DMS153 treated with DMSO at 0.1 percent for 48 hours (cell line): ENCODE data around the gene FGFRL1.
"Not testable (repeated sequence)": the region's sequence is repeated elsewhere in the genome, so short reads cannot be mapped to it uniquely, and the experiment has no call there.

Experiments
- DNase-seq: peaks from one replicate; lab custom pipeline; 2025; ENCODE audit not compliant: unreplicated experiment; lab: John Stamatoyannopoulos, UW

FGFRL1 gene

GRCh38 chr4:972651-973424 lies 38.6 kb upstream of the FGFRL1 start:
- no peak for DNase-seq

GRCh38 chr4:973431-974397 lies 37.7 kb upstream of the FGFRL1 start, which contains the start of gene DGKQ:
DGKQ (minus strand) TSS chr4:973569; CDS start chr4:973482, 87 bp downstream.
- peak; percentile 13 for DNase-seq

- no peak for DNase-seq
These were observed 36.8 kb upstream of the FGFRL1 start for GRCh38 chr4:974668-975067.

GRCh38 chr4:976016-976415 lies 35.4 kb upstream of the FGFRL1 start:
- not testable (repeated sequence) for DNase-seq

- DNase-seq = no peak
These were observed 32.3 kb upstream of the FGFRL1 start for GRCh38 chr4:978957-979701.

- no peak for DNase-seq
These were observed 29.1 kb upstream of the FGFRL1 start for GRCh38 chr4:982291-982690.

GRCh38 chr4:982814-983213 lies 28.6 kb upstream of the FGFRL1 start:
- DNase-seq = no peak

DNA sequence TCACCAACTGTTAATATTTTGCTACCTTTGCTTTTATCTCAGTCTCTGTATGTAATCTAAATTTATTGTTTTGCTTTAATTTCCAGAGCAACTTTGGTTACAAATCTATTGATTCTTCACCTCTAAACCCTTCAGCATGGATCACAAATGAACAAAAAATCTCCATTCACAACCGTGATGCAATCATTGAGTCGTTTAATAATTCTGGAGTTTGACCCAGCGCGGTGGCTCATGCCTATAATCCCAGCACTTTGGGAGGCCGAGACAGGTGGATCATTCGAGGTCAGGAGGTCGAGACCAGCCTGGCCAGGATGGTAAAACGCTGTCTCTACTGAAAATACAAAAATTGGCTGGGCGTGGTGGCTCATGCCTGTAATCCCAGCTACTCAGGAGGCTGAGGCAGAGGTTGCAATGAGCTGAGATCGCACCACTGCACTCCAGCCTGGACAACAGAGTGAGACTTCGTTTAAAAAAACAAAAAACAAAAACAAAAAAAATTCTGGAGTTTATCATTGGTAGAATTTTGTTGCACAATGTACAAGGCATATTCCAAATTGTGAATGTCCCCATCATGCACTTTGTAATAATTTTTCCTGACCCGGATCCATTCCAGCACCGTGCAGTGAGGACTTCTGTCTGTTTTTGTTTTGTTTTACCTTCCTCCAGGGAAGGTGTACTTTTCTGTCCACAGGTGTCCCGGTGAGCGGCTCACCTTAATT lies 26.9 kb upstream of the FGFRL1 start:
- DNase-seq = no peak

- no peak for DNase-seq
These were observed 26.1 kb upstream of the FGFRL1 start for GRCh38 chr4:985123-985830.

GRCh38 chr4:986428-986878 lies 25.0 kb upstream of the FGFRL1 start:
- DNase-seq = no peak

DNA sequence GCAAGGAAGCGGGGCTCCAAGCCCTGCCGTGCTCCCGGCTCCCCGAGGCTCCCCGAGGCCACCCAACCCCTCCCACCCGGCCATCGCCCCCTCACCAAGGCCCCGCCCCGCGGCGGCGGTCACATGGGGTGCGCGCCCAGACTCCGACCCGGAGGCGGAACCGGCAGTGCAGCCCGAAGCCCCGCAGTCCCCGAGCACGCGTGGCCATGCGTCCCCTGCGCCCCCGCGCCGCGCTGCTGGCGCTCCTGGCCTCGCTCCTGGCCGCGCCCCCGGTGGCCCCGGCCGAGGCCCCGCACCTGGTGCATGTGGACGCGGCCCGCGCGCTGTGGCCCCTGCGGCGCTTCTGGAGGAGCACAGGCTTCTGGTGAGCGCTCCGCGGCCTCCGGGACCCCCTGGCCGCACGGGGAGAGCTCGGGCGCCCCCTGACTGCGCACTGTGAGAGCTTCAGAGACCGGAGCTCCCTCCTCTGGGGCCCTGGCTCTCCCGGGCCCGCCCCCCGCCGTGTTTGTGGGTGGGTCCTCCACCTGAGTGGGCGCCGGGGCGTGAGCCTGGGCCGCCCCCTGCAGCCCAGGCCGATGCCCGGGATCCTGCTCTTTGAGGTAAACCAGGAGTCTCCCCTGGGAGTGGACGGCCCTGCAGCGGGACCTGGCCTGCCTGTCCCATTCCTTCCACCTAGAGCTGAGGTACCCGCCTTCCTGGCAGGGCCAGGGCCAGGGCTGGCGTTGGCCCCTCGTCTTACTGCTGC lies 24.4 kb upstream of the FGFRL1 start, which contains the start of gene IDUA:
TSS of gene IDUA (plus strand) at position 166 of the 745 bp plus-strand sequence. CDS start at position 207, 41 bp downstream.
- no peak for DNase-seq

- no peak for DNase-seq
These were observed 23.6 kb upstream of the FGFRL1 start for GRCh38 chr4:987624-988513.

GRCh38 chr4:988726-989721 lies 22.4 kb upstream of the FGFRL1 start:
- no peak for DNase-seq

GRCh38 chr4:989722-990471 lies 21.5 kb upstream of the FGFRL1 start:
- DNase-seq = no peak

DNA sequence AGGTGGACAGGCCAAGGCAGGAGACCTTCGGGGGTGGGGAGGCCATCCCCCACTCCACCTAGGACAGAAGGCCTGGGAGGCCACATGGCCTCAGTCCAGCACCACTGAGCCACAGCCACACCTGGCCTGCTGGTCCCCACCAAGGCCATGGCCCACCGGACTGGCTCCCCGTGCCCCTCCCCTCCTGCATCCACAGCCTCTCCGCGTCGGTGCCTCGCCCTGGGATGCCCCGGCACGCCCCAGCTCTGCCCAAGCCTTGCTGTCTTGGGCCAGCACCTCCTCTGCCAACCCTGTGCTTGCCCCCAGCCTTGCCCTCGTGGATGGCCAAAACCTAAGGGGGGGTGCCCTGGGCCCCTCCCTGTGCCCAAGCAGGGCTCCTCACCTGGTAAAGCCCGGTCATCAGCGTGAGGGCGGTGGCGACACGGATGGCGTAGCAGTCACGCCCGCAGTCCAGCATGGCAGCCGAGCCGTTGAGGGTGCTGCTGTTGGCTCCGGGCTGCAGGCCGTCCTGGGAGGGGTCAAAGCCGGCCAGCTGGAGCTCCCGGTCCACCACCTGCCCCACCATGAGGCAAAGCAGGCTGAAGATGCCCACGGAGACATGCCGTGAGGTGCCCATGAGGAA lies 20.6 kb upstream of the FGFRL1 start:
- no peak for DNase-seq
